K562 (cell line): ENCODE results near the gene TK1. TPM values are rescaled to one million over a fixed set of nuclear protein-coding genes. Genes with fewer than 3 reads are reported as not detected.

Experiments
- ATF1 ChIP-seq, 2 experiments: fragments of 450-650 bp in 1 of 2; IDR thresholded peaks; 2 replicates each; pipeline ENCODE4 v1.6.1; 2016; ENCODE audit warnings: missing compliant biosample characterization in 1 of 2, missing genetic modification characterization in 1 of 2
- FOXA1 ChIP-seq: fragments of 450-650 bp; IDR thresholded peaks from 2 replicates; pipeline ENCODE4 v1.6.1; 2016; ENCODE audit warnings: mild to moderate bottlenecking, borderline replicate concordance
- FOXJ3 ChIP-seq: sonication (generic); formaldehyde crosslinking; IDR thresholded peaks from 2 replicates; pipeline ENCODE4 v1.4.0; 2020; ENCODE audit warnings: mild to moderate bottlenecking, missing genetic modification reagents
- KDM4B ChIP-seq, 2 experiments: fragments of 450-650 bp in 1 of 2; sonication (generic) in 1 of 2; IDR thresholded peaks; 2 replicates each; pipeline ENCODE4 v1.6.1; 2016 to 2017; ENCODE audit warnings: borderline replicate concordance in 2 of 2, antibody characterized with exemption in 1 of 2, low read depth in 1 of 2, mild to moderate bottlenecking in 1 of 2
- MYBL2 ChIP-seq, 2 experiments: fragments of 450-650 bp in 1 of 2; sonication (generic) in 1 of 2; formaldehyde crosslinking in 1 of 2; IDR thresholded peaks; 2 replicates each; pipeline versions ENCODE4 v1.6.1 to v1.8.1; 2017 to 2022; ENCODE audit warnings: borderline replicate concordance in 1 of 2, inconsistent platforms in 1 of 2, low read depth in 1 of 2, mild to moderate bottlenecking in 1 of 2, missing genetic modification reagents in 1 of 2, moderate library complexity in 1 of 2
- NR1H2 ChIP-seq: sonication (generic); formaldehyde crosslinking; IDR thresholded peaks from 2 replicates; pipeline ENCODE4 v1.4.0; 2020; ENCODE audit warnings: mild to moderate bottlenecking, missing genetic modification reagents
- PHF8 ChIP-seq: fragments of 200-600 bp; sonication (generic); IDR thresholded peaks from 2 replicates; pipeline ENCODE4 v1.6.1; 2012; ENCODE audit warnings: mixed run types, mild to moderate bottlenecking, inconsistent platforms, low read length, moderate library complexity, borderline replicate concordance
- RFX5 ChIP-seq: IDR thresholded peaks from 2 replicates; pipeline ENCODE4 v1.6.1; 2011; ENCODE audit warnings: low read depth, mild to moderate bottlenecking, improper control_type of control experiment, low read length
- SMARCA4 ChIP-seq: fragments of 450-650 bp; IDR thresholded peaks from 2 replicates; pipeline ENCODE4 v1.6.1; 2016
- SREBF2 ChIP-seq: sonication (generic); formaldehyde crosslinking; IDR thresholded peaks from 2 replicates; pipeline ENCODE4 v1.4.0; 2020; ENCODE audit warnings: mild to moderate bottlenecking, missing genetic modification reagents
- STAG1 ChIP-seq: sonication (generic); formaldehyde crosslinking; IDR thresholded peaks from 2 replicates; pipeline ENCODE4 v1.5.0; 2020; ENCODE audit warnings: missing genetic modification reagents, borderline replicate concordance
- TRIM24 ChIP-seq, 2 experiments: fragments of 450-650 bp; IDR thresholded peaks; 2 replicates each; pipeline ENCODE4 v1.6.1; 2016
- ZBTB7A ChIP-seq: IDR thresholded peaks from 2 replicates; pipeline ENCODE4 v1.6.1; 2011; ENCODE audit warnings: low read depth, mild to moderate bottlenecking, low read length, moderate library complexity, borderline replicate concordance; ENCODE audit not compliant: control insufficient read depth
- ZNF431 ChIP-seq: sonication (generic); formaldehyde crosslinking; IDR thresholded peaks from 2 replicates; pipeline ENCODE4 v1.8.0; 2022; ENCODE audit warnings: mild to moderate bottlenecking, missing genetic modification reagents
- ZNF589 ChIP-seq: fragments of 200-800 bp; sonication (Bioruptor generic); IDR thresholded peaks from 2 replicates; pipeline ENCODE4 v1.6.1; 2016; ENCODE audit warnings: low read depth, missing genetic modification characterization, missing compliant biosample characterization
- polyA plus RNA-seq, 8 experiments: library from polyadenylated mRNA; depleted of rRNA in 4 of 8; stranded (reverse) in 5 of 8; unstranded in 3 of 8; fragments of >200 nt; fragmentation: Nextera tagmentation in 2 of 8; fragmentation: Illumina TruSeq in 1 of 8; extraction: Ambion mirVana in 2 of 8; extraction: Trizol in 1 of 8; gene quantifications; 2 replicates each; pipeline versions ENCODE4 v1.2.1 to v1.2.3, GENCODE V29; 2011 to 2014; ENCODE audit warnings: inconsistent platforms in 1 of 8, missing spikeins in 1 of 8
- total RNA-seq, 7 experiments: library from RNA; depleted of rRNA in 6 of 7; stranded (reverse); fragments of >200 nt in 6 of 7; fragmentation: Illumina TruSeq in 2 of 7; extraction: Trizol in 2 of 7; gene quantifications; 2 replicates each; pipeline versions ENCODE4 v1.2.1 to v1.2.3, GENCODE V29; 2011 to 2021; ENCODE audit warnings: low replicate concordance in 1 of 7
- TF ChIP-seq, protein P1 (sequence below): fragments of 250-450 bp; sonication (Bioruptor Pico); IDR thresholded peaks from 2 replicates; pipeline ENCODE4 v1.9.0; 2021; ENCODE audit warnings: mild to moderate bottlenecking, inconsistent platforms
- TF ChIP-seq, protein P2 (sequence below), 2 experiments: fragments of 450-650 bp; conservative IDR thresholded peaks; 2 replicates each; pipeline ENCODE4 v1.6.1; 2017; ENCODE audit warnings: mild to moderate bottlenecking in 2 of 2, moderate library complexity in 2 of 2
- TF ChIP-seq, protein P3 (sequence below): fragments of 450-650 bp; IDR thresholded peaks from 2 replicates; pipeline ENCODE4 v1.6.1; 2016
- TF ChIP-seq, protein P4 (sequence below), 2 experiments: fragments of 150-350 bp in 1 of 2; IDR thresholded peaks; 2 replicates each; pipeline ENCODE4 v1.6.1; 2012 to 2016; ENCODE audit warnings: low read depth in 2 of 2, low read length in 2 of 2, mild to moderate bottlenecking in 1 of 2, moderate library complexity in 1 of 2

The TK1 gene
- total and polyA plus RNA-seq, 9 of the 15 experiments (the other 6 are each of a cell fraction or from before 2014, with no cell fraction given) = 8.4 to 280 (median 103) TPM

DNA sequence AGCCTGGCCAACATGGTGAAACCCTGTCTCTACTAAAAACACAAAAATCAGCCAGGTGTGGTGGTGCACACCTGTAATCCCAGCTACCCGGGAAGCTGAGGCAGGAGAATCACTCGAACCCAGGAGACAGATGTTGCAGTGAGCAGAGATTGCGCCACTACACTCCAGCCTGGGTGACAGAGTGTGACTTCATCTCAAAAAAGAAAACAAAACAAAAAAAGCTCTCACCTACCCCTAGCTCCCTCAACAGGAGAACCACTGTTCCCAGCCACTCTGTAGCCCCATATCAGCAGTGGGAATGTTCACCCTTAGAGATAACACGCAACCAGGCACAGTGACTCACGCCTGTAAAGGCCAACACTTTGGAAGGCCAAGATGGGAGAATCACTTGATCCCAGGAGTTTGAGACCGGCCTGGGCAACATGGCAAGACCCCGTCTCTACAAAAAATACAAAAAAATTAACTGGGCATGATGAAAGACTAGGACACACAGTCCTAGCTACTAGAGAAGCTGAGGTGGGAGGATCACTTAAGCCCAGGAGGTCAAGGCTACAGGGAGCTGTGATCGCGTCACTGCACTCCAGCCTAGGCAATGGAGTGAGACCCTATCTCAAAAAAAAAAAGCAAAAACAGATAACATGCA, 50.9 kb downstream of the TK1 start (continued):
- TF ChIP-seq, protein P1, sequence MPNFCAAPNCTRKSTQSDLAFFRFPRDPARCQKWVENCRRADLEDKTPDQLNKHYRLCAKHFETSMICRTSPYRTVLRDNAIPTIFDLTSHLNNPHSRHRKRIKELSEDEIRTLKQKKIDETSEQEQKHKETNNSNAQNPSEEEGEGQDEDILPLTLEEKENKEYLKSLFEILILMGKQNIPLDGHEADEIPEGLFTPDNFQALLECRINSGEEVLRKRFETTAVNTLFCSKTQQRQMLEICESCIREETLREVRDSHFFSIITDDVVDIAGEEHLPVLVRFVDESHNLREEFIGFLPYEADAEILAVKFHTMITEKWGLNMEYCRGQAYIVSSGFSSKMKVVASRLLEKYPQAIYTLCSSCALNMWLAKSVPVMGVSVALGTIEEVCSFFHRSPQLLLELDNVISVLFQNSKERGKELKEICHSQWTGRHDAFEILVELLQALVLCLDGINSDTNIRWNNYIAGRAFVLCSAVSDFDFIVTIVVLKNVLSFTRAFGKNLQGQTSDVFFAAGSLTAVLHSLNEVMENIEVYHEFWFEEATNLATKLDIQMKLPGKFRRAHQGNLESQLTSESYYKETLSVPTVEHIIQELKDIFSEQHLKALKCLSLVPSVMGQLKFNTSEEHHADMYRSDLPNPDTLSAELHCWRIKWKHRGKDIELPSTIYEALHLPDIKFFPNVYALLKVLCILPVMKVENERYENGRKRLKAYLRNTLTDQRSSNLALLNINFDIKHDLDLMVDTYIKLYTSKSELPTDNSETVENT (CRISPR knock-in tag) = no peak
- TF ChIP-seq FOXA1 (no peak), ZNF431 (no peak), PHF8 (no peak), STAG1 (CRISPR knock-in tag) (no peak), ZBTB7A (no peak), FOXJ3 (CRISPR knock-in tag) (no peak), SMARCA4 (peak; percentile 89), SREBF2 (0 out of 2 replicates have a peak, but pooled peaks have one; percentile 59), NR1H2 (CRISPR knock-in tag) (no peak), ATF1 (CRISPR knock-in tag; IDR thresholded peaks at IDR 0.05) (no peak), ATF1 (tag; IDR thresholded peaks at IDR 0.05) (peak; percentile 67), KDM4B (IDR thresholded peaks at IDR 0.05; ENCODE audit: borderline replicate concordance in 2 of 2, low read depth in 1 of 2) (no peak), MYBL2 (IDR thresholded peaks at IDR 0.05; ENCODE audit: low read depth) (no peak), MYBL2 (CRISPR knock-in tag; IDR thresholded peaks at IDR 0.05; ENCODE audit: borderline replicate concordance) (no peak), ZNF589 (CRISPR knock-in tag) (no peak), TRIM24 (IDR thresholded peaks at IDR 0.05) (peak; percentile 26 to 58; a peak in 3 of 4 replicates), RFX5 (no peak)
- TF ChIP-seq, protein P2, sequence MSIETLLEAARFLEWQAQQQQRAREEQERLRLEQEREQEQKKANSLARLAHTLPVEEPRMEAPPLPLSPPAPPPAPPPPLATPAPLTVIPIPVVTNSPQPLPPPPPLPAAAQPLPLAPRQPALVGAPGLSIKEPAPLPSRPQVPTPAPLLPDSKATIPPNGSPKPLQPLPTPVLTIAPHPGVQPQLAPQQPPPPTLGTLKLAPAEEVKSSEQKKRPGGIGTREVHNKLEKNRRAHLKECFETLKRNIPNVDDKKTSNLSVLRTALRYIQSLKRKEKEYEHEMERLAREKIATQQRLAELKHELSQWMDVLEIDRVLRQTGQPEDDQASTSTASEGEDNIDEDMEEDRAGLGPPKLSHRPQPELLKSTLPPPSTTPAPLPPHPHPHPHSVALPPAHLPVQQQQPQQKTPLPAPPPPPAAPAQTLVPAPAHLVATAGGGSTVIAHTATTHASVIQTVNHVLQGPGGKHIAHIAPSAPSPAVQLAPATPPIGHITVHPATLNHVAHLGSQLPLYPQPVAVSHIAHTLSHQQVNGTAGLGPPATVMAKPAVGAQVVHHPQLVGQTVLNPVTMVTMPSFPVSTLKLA (conservative IDR thresholded peaks at IDR 0.05) = 0 out of 4 replicates have a peak, but pooled peaks of 1 of the 2 experiments have one; percentile 29
- TF ChIP-seq, protein P3, sequence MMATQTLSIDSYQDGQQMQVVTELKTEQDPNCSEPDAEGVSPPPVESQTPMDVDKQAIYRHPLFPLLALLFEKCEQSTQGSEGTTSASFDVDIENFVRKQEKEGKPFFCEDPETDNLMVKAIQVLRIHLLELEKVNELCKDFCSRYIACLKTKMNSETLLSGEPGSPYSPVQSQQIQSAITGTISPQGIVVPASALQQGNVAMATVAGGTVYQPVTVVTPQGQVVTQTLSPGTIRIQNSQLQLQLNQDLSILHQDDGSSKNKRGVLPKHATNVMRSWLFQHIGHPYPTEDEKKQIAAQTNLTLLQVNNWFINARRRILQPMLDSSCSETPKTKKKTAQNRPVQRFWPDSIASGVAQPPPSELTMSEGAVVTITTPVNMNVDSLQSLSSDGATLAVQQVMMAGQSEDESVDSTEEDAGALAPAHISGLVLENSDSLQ = peak; percentile 4; the same call in 1 of the 2 replicates
- TF ChIP-seq, protein P4, sequence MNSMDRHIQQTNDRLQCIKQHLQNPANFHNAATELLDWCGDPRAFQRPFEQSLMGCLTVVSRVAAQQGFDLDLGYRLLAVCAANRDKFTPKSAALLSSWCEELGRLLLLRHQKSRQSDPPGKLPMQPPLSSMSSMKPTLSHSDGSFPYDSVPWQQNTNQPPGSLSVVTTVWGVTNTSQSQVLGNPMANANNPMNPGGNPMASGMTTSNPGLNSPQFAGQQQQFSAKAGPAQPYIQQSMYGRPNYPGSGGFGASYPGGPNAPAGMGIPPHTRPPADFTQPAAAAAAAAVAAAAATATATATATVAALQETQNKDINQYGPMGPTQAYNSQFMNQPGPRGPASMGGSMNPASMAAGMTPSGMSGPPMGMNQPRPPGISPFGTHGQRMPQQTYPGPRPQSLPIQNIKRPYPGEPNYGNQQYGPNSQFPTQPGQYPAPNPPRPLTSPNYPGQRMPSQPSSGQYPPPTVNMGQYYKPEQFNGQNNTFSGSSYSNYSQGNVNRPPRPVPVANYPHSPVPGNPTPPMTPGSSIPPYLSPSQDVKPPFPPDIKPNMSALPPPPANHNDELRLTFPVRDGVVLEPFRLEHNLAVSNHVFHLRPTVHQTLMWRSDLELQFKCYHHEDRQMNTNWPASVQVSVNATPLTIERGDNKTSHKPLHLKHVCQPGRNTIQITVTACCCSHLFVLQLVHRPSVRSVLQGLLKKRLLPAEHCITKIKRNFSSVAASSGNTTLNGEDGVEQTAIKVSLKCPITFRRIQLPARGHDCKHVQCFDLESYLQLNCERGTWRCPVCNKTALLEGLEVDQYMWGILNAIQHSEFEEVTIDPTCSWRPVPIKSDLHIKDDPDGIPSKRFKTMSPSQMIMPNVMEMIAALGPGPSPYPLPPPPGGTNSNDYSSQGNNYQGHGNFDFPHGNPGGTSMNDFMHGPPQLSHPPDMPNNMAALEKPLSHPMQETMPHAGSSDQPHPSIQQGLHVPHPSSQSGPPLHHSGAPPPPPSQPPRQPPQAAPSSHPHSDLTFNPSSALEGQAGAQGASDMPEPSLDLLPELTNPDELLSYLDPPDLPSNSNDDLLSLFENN (IDR thresholded peaks at IDR 0.05; ENCODE audit: low read depth in 2 of 2, low read length in 2 of 2) = no peak
